ENCODE results near the gene M1AP.
A peak's percentile ranks its signal among the peaks of the same experiment; 100 is the strongest.

The M1AP gene

GRCh38 chr2:74515981-74516633 lies 132.0 kb downstream of the M1AP start:
- peak; percentile 62 to 67 for DNase-seq

DNA sequence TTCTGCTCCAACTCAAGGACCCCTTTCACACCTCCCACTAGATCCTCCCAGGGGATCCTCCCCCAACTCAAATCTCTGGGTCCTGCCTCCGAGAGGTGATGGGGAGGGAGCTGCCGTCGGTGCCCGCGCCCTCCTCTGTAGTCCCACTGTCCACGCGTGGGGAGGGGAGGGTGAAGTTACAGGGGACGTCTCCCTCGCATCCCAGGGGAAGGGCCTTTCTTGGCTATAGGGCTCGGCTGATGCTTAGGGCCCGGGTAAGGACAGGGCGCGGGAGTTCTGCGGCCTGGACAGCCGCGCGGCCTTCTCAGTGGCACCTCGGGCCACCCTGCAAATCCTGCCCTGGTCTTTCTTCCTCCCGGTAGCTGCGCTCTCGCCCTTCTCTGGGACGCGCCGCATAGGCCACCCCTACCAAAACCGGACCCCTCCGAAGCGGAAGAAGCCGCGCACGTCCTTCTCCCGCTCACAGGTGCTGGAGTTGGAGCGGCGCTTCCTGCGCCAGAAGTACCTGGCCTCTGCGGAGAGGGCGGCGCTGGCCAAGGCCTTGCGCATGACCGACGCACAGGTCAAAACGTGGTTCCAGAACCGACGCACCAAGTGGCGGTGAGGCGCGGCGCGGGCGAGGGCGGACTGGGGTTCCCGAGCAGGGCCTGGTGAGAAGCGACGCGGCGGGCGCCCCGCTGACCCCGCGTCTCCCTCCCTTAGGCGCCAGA lies 132.7 kb downstream of the M1AP start:
- DNase-seq = no peak

DNA sequence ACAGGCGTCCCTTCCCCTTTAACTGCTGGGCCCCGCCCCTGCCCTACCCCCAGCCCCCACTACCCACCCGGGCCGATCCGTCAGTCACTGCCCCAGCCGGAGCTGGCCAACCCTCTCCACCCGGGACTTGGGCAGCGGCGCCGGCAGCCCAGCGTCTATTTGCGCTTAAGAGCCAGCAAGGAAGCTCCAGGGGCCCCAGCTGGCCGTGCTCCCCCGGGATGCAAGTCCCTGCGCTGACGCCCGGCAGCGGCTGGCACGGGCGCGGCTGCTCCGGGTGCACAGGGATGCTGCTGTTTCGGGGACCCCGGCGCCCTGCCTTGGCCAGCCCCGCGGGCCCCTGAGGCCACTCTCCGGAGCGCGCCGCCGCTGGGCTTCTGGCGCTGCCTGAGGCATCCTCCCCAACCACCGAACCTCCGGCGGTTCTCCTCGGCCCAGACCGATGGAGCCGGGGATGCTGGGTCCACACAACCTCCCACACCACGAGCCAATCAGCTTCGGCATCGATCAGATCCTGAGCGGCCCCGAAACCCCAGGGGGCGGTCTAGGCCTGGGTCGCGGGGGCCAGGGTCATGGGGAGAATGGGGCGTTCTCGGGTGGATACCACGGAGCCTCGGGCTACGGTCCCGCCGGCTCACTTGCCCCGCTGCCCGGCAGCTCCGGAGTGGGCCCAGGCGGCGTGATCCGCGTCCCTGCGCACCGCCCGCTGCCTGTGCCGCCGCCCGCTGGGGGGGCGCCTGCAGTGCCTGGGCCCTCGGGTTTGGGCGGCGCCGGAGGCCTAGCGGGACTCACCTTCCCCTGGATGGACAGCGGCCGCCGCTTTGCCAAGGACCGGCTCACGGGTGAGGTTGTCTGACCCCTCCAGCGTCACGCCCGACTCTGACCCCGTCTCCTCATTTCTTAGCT lies 133.5 kb downstream of the M1AP start, which contains the start of gene TLX2:
Gene TLX2, plus strand, starts transcription at position 83 of the 903 bp plus-strand sequence. Its CDS starts 357 bp downstream, at position 440.
- DNase-seq = no peak

DNA sequence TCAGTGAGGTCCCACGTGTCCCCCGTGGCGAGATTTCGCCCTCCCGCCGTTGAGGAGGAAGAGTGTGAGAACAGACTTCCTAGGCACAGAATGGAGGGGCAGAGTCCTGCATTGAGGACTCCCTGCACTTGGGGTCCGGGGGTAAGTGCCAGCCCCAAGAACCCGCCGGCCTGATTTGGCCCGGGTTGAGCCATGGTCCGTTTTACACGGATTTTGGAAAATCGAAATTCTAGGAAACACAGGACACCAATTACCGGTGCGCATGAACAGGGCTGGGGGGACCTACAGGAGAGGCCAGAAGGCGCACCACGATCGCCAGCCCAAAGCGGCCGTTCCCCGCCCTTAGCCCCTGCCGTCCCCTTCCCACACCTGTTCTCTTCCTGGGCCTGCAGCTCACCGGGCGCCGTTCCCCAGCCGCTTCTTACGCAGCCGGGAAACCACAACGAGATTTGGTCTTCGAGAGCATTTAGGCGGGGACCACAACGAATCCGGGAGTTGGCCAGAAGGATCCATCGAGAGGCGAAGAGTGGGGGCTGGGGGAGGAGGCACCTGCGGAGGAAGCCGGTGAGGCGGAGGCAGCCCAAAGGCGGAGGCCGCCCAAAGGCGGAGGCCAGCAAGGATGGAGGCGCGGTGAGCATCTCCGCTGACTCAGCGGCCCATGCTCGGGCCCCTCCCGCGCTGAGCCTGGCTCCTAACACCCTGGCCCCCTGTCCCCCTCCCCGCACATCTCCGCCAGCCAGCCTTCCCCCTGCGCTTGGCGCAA lies 134.3 kb downstream of the M1AP start:
- DNase-seq = no peak

- DNase-seq = no peak
These were observed 135.2 kb downstream of the M1AP start for GRCh38 chr2:74512744-74513604.

- DNase-seq = no peak
These were observed 136.8 kb downstream of the M1AP start for GRCh38 chr2:74511104-74511989.

GRCh38 chr2:74510272-74510671 lies 137.9 kb downstream of the M1AP start:
- DNase-seq = no peak

- no peak for DNase-seq
These were observed 140.1 kb downstream of the M1AP start for GRCh38 chr2:74507926-74508520.
